ENCODE data around the gene ANKZF1. TPM values are rescaled to one million over a fixed set of nuclear protein-coding genes. Genes with fewer than 3 reads are reported as not detected.

Gene ANKZF1
- total and polyA plus RNA-seq, 4 experiments from 2014 or later, result 22.1 to 260 (median 147) TPM

GRCh38 chr2:219244789-219245147 lies 15.2 kb downstream of the ANKZF1 start:
- peaks cover 33 to 75% (median 51%) of the 10 kb centered on the region in 4 donors for H3K4me1 Mint-ChIP-seq
- intact Hi-C loops (cut with micrococcal nuclease), result loop anchor here (1.0 kb wide), 3 partner anchors 9 to 66 kb away; partner anchors contain the start of genes ANKZF1, ATG9A, RETREG2 and TUBA4A
- H3K36me3 Mint-ChIP-seq, result peaks cover 19 to 24% of the 10 kb centered on the region in 2 donors
- no peaks in the 10 kb centered on the region for H3K9me3 Mint-ChIP-seq
- Histone ChIP-seq H3K4me1 (ENCODE audit: insufficient read depth, low read length) (peaks cover 53% of the 10 kb centered on the region), H3K4me3 (ENCODE audit: low read length in 2 of 2) (peak overlapping the region; percentile 45 to 97), H3K36me3 (ENCODE audit: insufficient read depth, low read length) (no peaks in the 10 kb centered on the region), H3K27ac (ENCODE audit: low read depth, low read length) (peak overlapping the region; percentile 94), H3K27me3 (ENCODE audit: insufficient read depth, low read length) (no peaks in the 10 kb centered on the region), H3K9me3 (ENCODE audit: control insufficient read depth in 1 of 2, low read length in 2 of 2) (no peaks in the 10 kb centered on the region)
- no peaks in the 10 kb centered on the region for H3K27me3 Mint-ChIP-seq
- CTCF ChIA-PET (ENCODE audit: partially characterized antibody), result interaction anchor here (0.6 to 12.8 kb wide), 19 partner anchors 9 to 86 kb away, joined by 3 to 150 read pairs (median 4); partner anchors contain the start of genes ABCB6, ANKZF1, ATG9A and DNAJB2
- no peak for DNase-seq
- POLR2A ChIA-PET (ENCODE audit: partially characterized antibody), result interaction anchor here (0.6 to 12.0 kb wide), 16 partner anchors 9 to 142 kb away, joined by 3 to 684 read pairs (median 5); partner anchors contain the start of genes ABCB6, ANKZF1, ATG9A and CNPPD1
- peak overlapping the region; percentile 96 to 99 (median 99) for H3K27ac Mint-ChIP-seq
- peak overlapping the region; percentile 85 to 99 (median 94) for H3K4me3 Mint-ChIP-seq

- Histone ChIP-seq H3K4me3 (ENCODE audit: low read length in 2 of 2) (peak within 1 kb of the TSS; percentile 45 to 97), H3K4me1 (ENCODE audit: insufficient read depth, low read length) (peaks cover 59% of the 10 kb centered on the region), H3K27ac (ENCODE audit: low read depth, low read length) (peak within 1 kb of the TSS; percentile 94), H3K27me3 (ENCODE audit: insufficient read depth, low read length) (no peaks in the 10 kb centered on the region), H3K36me3 (ENCODE audit: insufficient read depth, low read length) (peaks cover 5% of the 10 kb centered on the region), H3K9me3 (ENCODE audit: control insufficient read depth in 1 of 2, low read length in 2 of 2) (no peaks in the 10 kb centered on the region)
- Mint-ChIP-seq H3K36me3 (peaks cover 24 to 29% of the 10 kb centered on the region in 2 donors), H3K4me1 (peaks cover 39 to 80% (median 56%) of the 10 kb centered on the region in 4 donors), H3K27ac (peak within 1 kb of the TSS; percentile 96 to 99 (median 99)), H3K4me3 (peak within 1 kb of the TSS; percentile 85 to 99 (median 94)), H3K27me3 (no peaks in the 10 kb centered on the region), H3K9me3 (no peaks in the 10 kb centered on the region)
- intact Hi-C loops (cut with micrococcal nuclease), result loop anchor here (1.0 kb wide), 3 partner anchors 8 to 67 kb away; partner anchors contain the start of genes ANKZF1, ATG9A, RETREG2 and TUBA4A
- DNase-seq, result peak; percentile 85 to 88 (median 86)
- ChIA-PET CTCF (ENCODE audit: partially characterized antibody) (interaction anchor here (0.6 to 12.8 kb wide), 19 partner anchors 8 to 86 kb away, joined by 3 to 150 read pairs (median 4); partner anchors contain the start of genes ABCB6, ANKZF1, ATG9A and DNAJB2), POLR2A (ENCODE audit: partially characterized antibody) (interaction anchor here (0.6 to 12.0 kb wide), 18 partner anchors 9 to 574 kb away, joined by 3 to 684 read pairs (median 4); partner anchors contain the start of genes ABCB6, ANKZF1, ATG9A and CNPPD1)
Observed at GRCh38 chr2:219245148-219245898, 15.7 kb downstream of the ANKZF1 start, which contains the start of the genes GLB1L and STK16. TSS of gene GLB1L (minus strand) at chr2:219245444. CDS start at chr2:219243573, 1,871 bp downstream. TSS of gene STK16 (plus strand) at chr2:219245479. CDS start at chr2:219246000, 521 bp downstream.

GRCh38 chr2:219245899-219246230 lies 16.3 kb downstream of the ANKZF1 start:
- H3K4me3 ChIP-seq (ENCODE audit: low read length in 2 of 2), result peak overlapping the region; percentile 45 to 97
- H3K4me1 Mint-ChIP-seq, result peaks cover 43 to 86% (median 62%) of the 10 kb centered on the region in 4 donors

GRCh38 chr2:219246559-219246958 lies 17.0 kb downstream of the ANKZF1 start:
- ChIA-PET CTCF (ENCODE audit: partially characterized antibody) (interaction anchor here (0.9 to 12.8 kb wide), 8 partner anchors 8 to 88 kb away, joined by 3 to 150 read pairs (median 10); partner anchors contain the start of genes ANKZF1 and ATG9A), POLR2A (ENCODE audit: partially characterized antibody) (interaction anchor here (0.6 to 12.0 kb wide), 9 partner anchors 7 to 529 kb away, joined by 3 to 684 read pairs (median 28); partner anchors contain the start of genes ABCB6, ANKZF1, ATG9A and CNPPD1)
- peak overlapping the region; percentile 10 to 99 (median 88) for H3K4me3 Mint-ChIP-seq
- H3K27ac ChIP-seq (ENCODE audit: low read depth, low read length), result peak overlapping the region; percentile 94
- peak overlapping the region; percentile 96 to 99 (median 99) for H3K27ac Mint-ChIP-seq
- DNase-seq, result no peak
- H3K27me3 ChIP-seq (ENCODE audit: insufficient read depth, low read length), result no peaks in the 10 kb centered on the region
- H3K9me3 Mint-ChIP-seq, result no peaks in the 10 kb centered on the region
- intact Hi-C loops (cut with micrococcal nuclease), result no loop called here
- peaks cover 37 to 42% of the 10 kb centered on the region in 2 donors for H3K36me3 Mint-ChIP-seq
- H3K4me3 ChIP-seq (ENCODE audit: low read length in 2 of 2), result peak overlapping the region in 1 of 2 donors; percentile 45
- no peaks in the 10 kb centered on the region for H3K9me3 ChIP-seq (ENCODE audit: control insufficient read depth in 1 of 2, low read length in 2 of 2)
- H3K27me3 Mint-ChIP-seq, result no peaks in the 10 kb centered on the region
- H3K4me1 ChIP-seq (ENCODE audit: insufficient read depth, low read length), result peaks cover 71% of the 10 kb centered on the region
- H3K36me3 ChIP-seq (ENCODE audit: insufficient read depth, low read length), result peaks cover 17% of the 10 kb centered on the region
- peaks cover 48 to 90% (median 68%) of the 10 kb centered on the region in 4 donors for H3K4me1 Mint-ChIP-seq

More at GRCh38 chr2:219245899-219246230, 16.3 kb downstream of the ANKZF1 start:
- Histone ChIP-seq H3K9me3 (ENCODE audit: control insufficient read depth in 1 of 2, low read length in 2 of 2) (no peaks in the 10 kb centered on the region), H3K4me1 (ENCODE audit: insufficient read depth, low read length) (peaks cover 64% of the 10 kb centered on the region), H3K36me3 (ENCODE audit: insufficient read depth, low read length) (peaks cover 10% of the 10 kb centered on the region), H3K27me3 (ENCODE audit: insufficient read depth, low read length) (no peaks in the 10 kb centered on the region), H3K27ac (ENCODE audit: low read depth, low read length) (peak overlapping the region; percentile 94)
- DNase-seq, result peak in 1 of 5 donors; percentile 43
- Mint-ChIP-seq H3K27me3 (no peaks in the 10 kb centered on the region), H3K36me3 (peaks cover 30 to 35% of the 10 kb centered on the region in 2 donors), H3K4me3 (peak overlapping the region; percentile 85 to 99 (median 94)), H3K27ac (peak overlapping the region; percentile 96 to 99 (median 99)), H3K9me3 (no peaks in the 10 kb centered on the region)
- ChIA-PET CTCF (ENCODE audit: partially characterized antibody) (interaction anchor here (0.9 to 12.8 kb wide), 12 partner anchors 9 to 87 kb away, joined by 3 to 150 read pairs (median 7); partner anchors contain the start of genes ABCB6, ANKZF1 and ATG9A), POLR2A (ENCODE audit: partially characterized antibody) (interaction anchor here (0.6 to 12.0 kb wide), 13 partner anchors 8 to 575 kb away, joined by 3 to 684 read pairs (median 8); partner anchors contain the start of genes ABCB6, ANKZF1, ATG9A and CNPPD1)
- intact Hi-C loops (cut with micrococcal nuclease), result loop anchor here (1.0 kb wide), 3 partner anchors 7 to 68 kb away; partner anchors contain the start of genes ANKZF1, ATG9A, RETREG2 and TUBA4A

GRCh38 chr2:219247678-219248642 lies 18.4 kb downstream of the ANKZF1 start:
- H3K36me3 Mint-ChIP-seq, result peaks cover 45 to 56% of the 10 kb centered on the region in 2 donors
- H3K27me3 Mint-ChIP-seq, result no peaks in the 10 kb centered on the region
- peak overlapping the region; percentile 93 to 99 (median 98) for H3K27ac Mint-ChIP-seq
- CTCF ChIA-PET (ENCODE audit: partially characterized antibody), result interaction anchor here (1.4 to 12.8 kb wide), 8 partner anchors 10 to 77 kb away, joined by 3 to 150 read pairs (median 9); partner anchors contain the start of genes DNAJB2 and SLC23A3
- H3K4me1 ChIP-seq (ENCODE audit: insufficient read depth, low read length), result peaks cover 80% of the 10 kb centered on the region
- H3K27me3 ChIP-seq (ENCODE audit: insufficient read depth, low read length), result no peaks in the 10 kb centered on the region
- intact Hi-C loops (cut with micrococcal nuclease), result no loop called here
- peaks cover 22% of the 10 kb centered on the region for H3K36me3 ChIP-seq (ENCODE audit: insufficient read depth, low read length)
- peak overlapping the region; percentile 26 to 65 for H3K4me3 ChIP-seq (ENCODE audit: low read length in 2 of 2)
- peak overlapping the region; percentile 87 for H3K27ac ChIP-seq (ENCODE audit: low read depth, low read length)
- H3K9me3 Mint-ChIP-seq, result peaks cover 0 to 1% (median 0%) of the 10 kb centered on the region in 8 donors
- peaks cover 56 to 94% (median 72%) of the 10 kb centered on the region in 4 donors for H3K4me1 Mint-ChIP-seq
- H3K9me3 ChIP-seq (ENCODE audit: control insufficient read depth in 1 of 2, low read length in 2 of 2), result no peaks in the 10 kb centered on the region
- peak overlapping the region; percentile 83 to 99 (median 88) for H3K4me3 Mint-ChIP-seq
- POLR2A ChIA-PET (ENCODE audit: partially characterized antibody), result interaction anchor here (1.1 to 12.0 kb wide), 15 partner anchors 16 to 842 kb away, joined by 3 to 684 read pairs (median 17); partner anchors contain the start of genes ABCB6, ANKZF1, ATG9A and CNPPD1
- DNase-seq, result peak; percentile 80 to 90 (median 85)

GRCh38 chr2:219248845-219249202 lies 19.2 kb downstream of the ANKZF1 start:
- intact Hi-C loops (cut with micrococcal nuclease), result no loop called here

More at GRCh38 chr2:219248845-219249202, 19.2 kb downstream of the ANKZF1 start:
- Mint-ChIP-seq H3K36me3 (peaks cover 45 to 63% of the 10 kb centered on the region in 2 donors), H3K9me3 (peaks cover 0 to 1% (median 0%) of the 10 kb centered on the region in 8 donors), H3K4me1 (peaks cover 56 to 94% (median 71%) of the 10 kb centered on the region in 4 donors), H3K27me3 (no peaks in the 10 kb centered on the region), H3K27ac (peak overlapping the region; percentile 93 to 99 (median 96)), H3K4me3 (peak overlapping the region; percentile 85 to 99 (median 94))
- H3K27ac ChIP-seq (ENCODE audit: low read depth, low read length), result peak overlapping the region; percentile 87
- H3K4me3 ChIP-seq (ENCODE audit: low read length in 2 of 2), result peak overlapping the region; percentile 26 to 65
- DNase-seq, result no peak
- no peaks in the 10 kb centered on the region for H3K27me3 ChIP-seq (ENCODE audit: insufficient read depth, low read length)
- peaks cover 22% of the 10 kb centered on the region for H3K36me3 ChIP-seq (ENCODE audit: insufficient read depth, low read length)
- POLR2A ChIA-PET (ENCODE audit: partially characterized antibody), result interaction anchor here (1.0 to 12.0 kb wide), 18 partner anchors 9 to 590 kb away, joined by 3 to 684 read pairs (median 14); partner anchors contain the start of genes ABCB6, ANKZF1, ATG9A and BCS1L
- H3K9me3 ChIP-seq (ENCODE audit: control insufficient read depth in 1 of 2, low read length in 2 of 2), result no peaks in the 10 kb centered on the region
- CTCF ChIA-PET (ENCODE audit: partially characterized antibody), result interaction anchor here (1.0 to 12.8 kb wide), 13 partner anchors 9 to 90 kb away, joined by 3 to 150 read pairs (median 8); partner anchors contain the start of genes ANKZF1, ATG9A, DNAJB2 and SLC23A3
- H3K4me1 ChIP-seq (ENCODE audit: insufficient read depth, low read length), result peaks cover 80% of the 10 kb centered on the region

Measured in CD4-positive, alpha-beta memory T cell (primary cell).